HG02852 (cell line): ENCODE measurements around the gene EIF4A3.

ENCODE experiments used
- ATAC-seq: cut with Tn5 transposase; IDR thresholded peaks from one replicate; pipeline ENCODE4 v1.9.1; 2021; ENCODE audit warnings: mild to moderate bottlenecking, moderate library complexity; ENCODE audit not compliant: unreplicated experiment

Gene EIF4A3

GRCh38 chr17:80138856-80139426 lies 8.0 kb downstream of the EIF4A3 start:
- ATAC-seq, result no peak

- no peak for ATAC-seq
Observed at GRCh38 chr17:80137131-80137530, 9.8 kb downstream of the EIF4A3 start.

- no peak for ATAC-seq
Observed at GRCh38 chr17:80133626-80133970, 13.3 kb downstream of the EIF4A3 start.

- no peak for ATAC-seq
Observed at GRCh38 chr17:80132906-80133625, 13.9 kb downstream of the EIF4A3 start.

- no peak for ATAC-seq
Observed at GRCh38 chr17:80130992-80131391, 15.9 kb downstream of the EIF4A3 start.

- no peak for ATAC-seq
Observed at GRCh38 chr17:80129006-80129565, 17.8 kb downstream of the EIF4A3 start.

GRCh38 chr17:80126449-80126715 lies 20.5 kb downstream of the EIF4A3 start:
- ATAC-seq, result no peak

- ATAC-seq, result no peak
Observed at GRCh38 chr17:80125656-80126448, 21.1 kb downstream of the EIF4A3 start.

- no peak for ATAC-seq
Observed at GRCh38 chr17:80124351-80124981, 22.5 kb downstream of the EIF4A3 start.

- ATAC-seq, result no peak
Observed at GRCh38 chr17:80123791-80124190, 23.1 kb downstream of the EIF4A3 start.

- ATAC-seq, result no peak
Observed at GRCh38 chr17:80122926-80123505, 23.9 kb downstream of the EIF4A3 start.

GRCh38 chr17:80122026-80122575 lies 24.8 kb downstream of the EIF4A3 start:
- no peak for ATAC-seq

GRCh38 chr17:80119839-80120238 lies 27.1 kb downstream of the EIF4A3 start:
- no peak for ATAC-seq

- no peak for ATAC-seq
Observed at GRCh38 chr17:80119271-80119791, 27.6 kb downstream of the EIF4A3 start.

- ATAC-seq, result no peak
Observed at GRCh38 chr17:80118601-80119270, 28.2 kb downstream of the EIF4A3 start.

GRCh38 chr17:80117491-80118401 lies 29.2 kb downstream of the EIF4A3 start:
- ATAC-seq, result no peak

- no peak for ATAC-seq
Observed at GRCh38 chr17:80116921-80117380, 30.0 kb downstream of the EIF4A3 start.

GRCh38 chr17:80116276-80116920 lies 30.5 kb downstream of the EIF4A3 start:
- ATAC-seq, result no peak
